H1 (cell line): ENCODE measurements around the gene FOXRED1. TPM values are rescaled to one million over a fixed set of nuclear protein-coding genes. Genes with fewer than 3 reads are reported as not detected.

Experiments
- BRCA1 ChIP-seq: IDR thresholded peaks from 2 replicates; pipeline ENCODE4 v1.6.1; 2012; ENCODE audit warnings: low read depth, low read length, improper control_type of control experiment
- EP300 ChIP-seq, 2 experiments: IDR thresholded peaks; 1 replicate in 1 of 2; 2 replicates in 1 of 2; pipeline ENCODE4 v1.6.1; 2011 to 2012; ENCODE audit warnings: low read depth in 2 of 2, low read length in 2 of 2, mild to moderate bottlenecking in 2 of 2, borderline replicate concordance in 1 of 2, inconsistent platforms in 1 of 2, moderate library complexity in 1 of 2
- NRF1 ChIP-seq: IDR thresholded peaks from 2 replicates; pipeline ENCODE4 v1.6.1; 2011; ENCODE audit warnings: mild to moderate bottlenecking, low read depth, low read length, improper control_type of control experiment
- POLR2AphosphoS5 ChIP-seq: IDR thresholded peaks from 2 replicates; pipeline ENCODE4 v1.6.1; 2011; ENCODE audit warnings: low read depth, low read length
- RNF2 ChIP-seq: fragments of 200-900, 300-1000 bp; sonication (generic); IDR thresholded peaks from 2 replicates; pipeline ENCODE4 v1.7.1; 2016; ENCODE audit warnings: borderline replicate concordance, low read depth, mild to moderate bottlenecking, antibody characterized with exemption, low read length; ENCODE audit not compliant: poor library complexity, severe bottlenecking; ENCODE audit errors: missing control alignments
- SIN3A ChIP-seq, 2 experiments: IDR thresholded peaks in 1 of 2; conservative IDR thresholded peaks in 1 of 2; 2 replicates each; pipeline ENCODE4 v1.6.1; 2011 to 2012; ENCODE audit warnings: low read length in 2 of 2, improper control_type of control experiment in 1 of 2, low read depth in 1 of 2, mild to moderate bottlenecking in 1 of 2
- SRF ChIP-seq: IDR thresholded peaks from 2 replicates; pipeline ENCODE4 v1.6.1; 2011; ENCODE audit warnings: mild to moderate bottlenecking, low read depth, low read length, moderate library complexity
- TEAD4 ChIP-seq: IDR thresholded peaks from 2 replicates; pipeline ENCODE4 v1.6.1; 2012; ENCODE audit warnings: low read depth, low read length, inconsistent platforms, mixed read lengths
- polyA plus RNA-seq, 7 experiments: library from polyadenylated mRNA; depleted of rRNA in 3 of 7; stranded (reverse) in 5 of 7; unstranded in 2 of 7; fragments of >200 nt in 5 of 7; fragments of 200-250 nt in 2 of 7; gene quantifications; 1 replicate in 5 of 7; 2 replicates in 1 of 7; 4 replicates in 1 of 7; pipeline versions ENCODE4 v1.2.1 to v1.2.3, GENCODE V29; 2011 to 2013; ENCODE audit warnings: missing spikeins in 2 of 7, mixed read lengths in 2 of 7
- total RNA-seq: library from RNA; stranded (reverse); fragmentation: NEBNext Ultra II Directional; extraction: Animal tissue kit (Norgen Biotek cat#: 25700); gene quantifications from 2 replicates; pipeline ENCODE4 v1.2.1, GENCODE V29; 2021
- TF ChIP-seq, protein P1 (sequence below): fragments of 300-600 bp; sonication (generic); IDR thresholded peaks from 2 replicates; pipeline ENCODE4 v1.7.1; 2012; ENCODE audit warnings: low read length, moderate library complexity, mild to moderate bottlenecking, inconsistent platforms; ENCODE audit not compliant: insufficient replicate concordance
- TF ChIP-seq, protein P2 (sequence below): IDR thresholded peaks from 2 replicates; pipeline ENCODE4 v1.6.1; 2011; ENCODE audit warnings: low read length, improper control_type of control experiment

Gene FOXRED1
- total and polyA plus RNA-seq, 2 of the 8 experiments (the other 6 are each of a cell fraction or from before 2014, with no cell fraction given): 48.8 to 99.4 TPM

DNA sequence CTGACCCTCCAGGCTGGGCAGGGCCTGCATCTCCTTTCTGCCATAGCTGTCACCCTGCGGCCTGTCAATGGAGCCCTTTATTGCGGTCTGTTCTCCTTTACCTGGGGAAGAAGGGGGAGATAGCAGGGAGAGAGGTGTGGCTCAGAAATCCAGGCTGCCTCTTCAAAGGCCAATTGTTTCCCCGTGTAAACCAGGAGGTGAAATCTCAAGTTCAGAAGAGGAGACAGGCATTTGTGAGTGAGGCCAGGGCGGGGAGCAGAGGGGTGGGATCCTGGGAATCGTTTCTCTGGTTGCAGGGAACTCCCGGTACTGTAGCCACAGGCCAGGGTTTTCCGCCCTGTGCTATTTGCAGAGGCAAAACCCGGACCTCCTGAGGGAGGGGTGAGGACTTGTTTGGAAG, 44.0 kb downstream of the FOXRED1 start (continued):
- TF ChIP-seq, protein P1, sequence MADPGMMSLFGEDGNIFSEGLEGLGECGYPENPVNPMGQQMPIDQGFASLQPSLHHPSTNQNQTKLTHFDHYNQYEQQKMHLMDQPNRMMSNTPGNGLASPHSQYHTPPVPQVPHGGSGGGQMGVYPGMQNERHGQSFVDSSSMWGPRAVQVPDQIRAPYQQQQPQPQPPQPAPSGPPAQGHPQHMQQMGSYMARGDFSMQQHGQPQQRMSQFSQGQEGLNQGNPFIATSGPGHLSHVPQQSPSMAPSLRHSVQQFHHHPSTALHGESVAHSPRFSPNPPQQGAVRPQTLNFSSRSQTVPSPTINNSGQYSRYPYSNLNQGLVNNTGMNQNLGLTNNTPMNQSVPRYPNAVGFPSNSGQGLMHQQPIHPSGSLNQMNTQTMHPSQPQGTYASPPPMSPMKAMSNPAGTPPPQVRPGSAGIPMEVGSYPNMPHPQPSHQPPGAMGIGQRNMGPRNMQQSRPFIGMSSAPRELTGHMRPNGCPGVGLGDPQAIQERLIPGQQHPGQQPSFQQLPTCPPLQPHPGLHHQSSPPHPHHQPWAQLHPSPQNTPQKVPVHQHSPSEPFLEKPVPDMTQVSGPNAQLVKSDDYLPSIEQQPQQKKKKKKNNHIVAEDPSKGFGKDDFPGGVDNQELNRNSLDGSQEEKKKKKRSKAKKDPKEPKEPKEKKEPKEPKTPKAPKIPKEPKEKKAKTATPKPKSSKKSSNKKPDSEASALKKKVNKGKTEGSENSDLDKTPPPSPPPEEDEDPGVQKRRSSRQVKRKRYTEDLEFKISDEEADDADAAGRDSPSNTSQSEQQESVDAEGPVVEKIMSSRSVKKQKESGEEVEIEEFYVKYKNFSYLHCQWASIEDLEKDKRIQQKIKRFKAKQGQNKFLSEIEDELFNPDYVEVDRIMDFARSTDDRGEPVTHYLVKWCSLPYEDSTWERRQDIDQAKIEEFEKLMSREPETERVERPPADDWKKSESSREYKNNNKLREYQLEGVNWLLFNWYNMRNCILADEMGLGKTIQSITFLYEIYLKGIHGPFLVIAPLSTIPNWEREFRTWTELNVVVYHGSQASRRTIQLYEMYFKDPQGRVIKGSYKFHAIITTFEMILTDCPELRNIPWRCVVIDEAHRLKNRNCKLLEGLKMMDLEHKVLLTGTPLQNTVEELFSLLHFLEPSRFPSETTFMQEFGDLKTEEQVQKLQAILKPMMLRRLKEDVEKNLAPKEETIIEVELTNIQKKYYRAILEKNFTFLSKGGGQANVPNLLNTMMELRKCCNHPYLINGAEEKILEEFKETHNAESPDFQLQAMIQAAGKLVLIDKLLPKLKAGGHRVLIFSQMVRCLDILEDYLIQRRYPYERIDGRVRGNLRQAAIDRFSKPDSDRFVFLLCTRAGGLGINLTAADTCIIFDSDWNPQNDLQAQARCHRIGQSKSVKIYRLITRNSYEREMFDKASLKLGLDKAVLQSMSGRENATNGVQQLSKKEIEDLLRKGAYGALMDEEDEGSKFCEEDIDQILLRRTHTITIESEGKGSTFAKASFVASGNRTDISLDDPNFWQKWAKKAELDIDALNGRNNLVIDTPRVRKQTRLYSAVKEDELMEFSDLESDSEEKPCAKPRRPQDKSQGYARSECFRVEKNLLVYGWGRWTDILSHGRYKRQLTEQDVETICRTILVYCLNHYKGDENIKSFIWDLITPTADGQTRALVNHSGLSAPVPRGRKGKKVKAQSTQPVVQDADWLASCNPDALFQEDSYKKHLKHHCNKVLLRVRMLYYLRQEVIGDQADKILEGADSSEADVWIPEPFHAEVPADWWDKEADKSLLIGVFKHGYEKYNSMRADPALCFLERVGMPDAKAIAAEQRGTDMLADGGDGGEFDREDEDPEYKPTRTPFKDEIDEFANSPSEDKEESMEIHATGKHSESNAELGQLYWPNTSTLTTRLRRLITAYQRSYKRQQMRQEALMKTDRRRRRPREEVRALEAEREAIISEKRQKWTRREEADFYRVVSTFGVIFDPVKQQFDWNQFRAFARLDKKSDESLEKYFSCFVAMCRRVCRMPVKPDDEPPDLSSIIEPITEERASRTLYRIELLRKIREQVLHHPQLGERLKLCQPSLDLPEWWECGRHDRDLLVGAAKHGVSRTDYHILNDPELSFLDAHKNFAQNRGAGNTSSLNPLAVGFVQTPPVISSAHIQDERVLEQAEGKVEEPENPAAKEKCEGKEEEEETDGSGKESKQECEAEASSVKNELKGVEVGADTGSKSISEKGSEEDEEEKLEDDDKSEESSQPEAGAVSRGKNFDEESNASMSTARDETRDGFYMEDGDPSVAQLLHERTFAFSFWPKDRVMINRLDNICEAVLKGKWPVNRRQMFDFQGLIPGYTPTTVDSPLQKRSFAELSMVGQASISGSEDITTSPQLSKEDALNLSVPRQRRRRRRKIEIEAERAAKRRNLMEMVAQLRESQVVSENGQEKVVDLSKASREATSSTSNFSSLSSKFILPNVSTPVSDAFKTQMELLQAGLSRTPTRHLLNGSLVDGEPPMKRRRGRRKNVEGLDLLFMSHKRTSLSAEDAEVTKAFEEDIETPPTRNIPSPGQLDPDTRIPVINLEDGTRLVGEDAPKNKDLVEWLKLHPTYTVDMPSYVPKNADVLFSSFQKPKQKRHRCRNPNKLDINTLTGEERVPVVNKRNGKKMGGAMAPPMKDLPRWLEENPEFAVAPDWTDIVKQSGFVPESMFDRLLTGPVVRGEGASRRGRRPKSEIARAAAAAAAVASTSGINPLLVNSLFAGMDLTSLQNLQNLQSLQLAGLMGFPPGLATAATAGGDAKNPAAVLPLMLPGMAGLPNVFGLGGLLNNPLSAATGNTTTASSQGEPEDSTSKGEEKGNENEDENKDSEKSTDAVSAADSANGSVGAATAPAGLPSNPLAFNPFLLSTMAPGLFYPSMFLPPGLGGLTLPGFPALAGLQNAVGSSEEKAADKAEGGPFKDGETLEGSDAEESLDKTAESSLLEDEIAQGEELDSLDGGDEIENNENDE: no peak
- no peak for TF ChIP-seq SRF
- no peak for TF ChIP-seq POLR2AphosphoS5
- TF ChIP-seq SIN3A (conservative IDR thresholded peaks at IDR 0.05 in 1 of 2, IDR thresholded peaks at IDR 0.05 in 1 of 2; ENCODE audit: low read depth in 1 of 2, low read length in 2 of 2): no peak
- no peak for TF ChIP-seq TEAD4
- no peak for TF ChIP-seq NRF1
- no peak for TF ChIP-seq BRCA1
- TF ChIP-seq EP300 (IDR thresholded peaks at IDR 0.05; ENCODE audit: borderline replicate concordance in 1 of 2, low read depth in 2 of 2, low read length in 2 of 2): no peak
- TF ChIP-seq RNF2: no peak
- TF ChIP-seq, protein P2, sequence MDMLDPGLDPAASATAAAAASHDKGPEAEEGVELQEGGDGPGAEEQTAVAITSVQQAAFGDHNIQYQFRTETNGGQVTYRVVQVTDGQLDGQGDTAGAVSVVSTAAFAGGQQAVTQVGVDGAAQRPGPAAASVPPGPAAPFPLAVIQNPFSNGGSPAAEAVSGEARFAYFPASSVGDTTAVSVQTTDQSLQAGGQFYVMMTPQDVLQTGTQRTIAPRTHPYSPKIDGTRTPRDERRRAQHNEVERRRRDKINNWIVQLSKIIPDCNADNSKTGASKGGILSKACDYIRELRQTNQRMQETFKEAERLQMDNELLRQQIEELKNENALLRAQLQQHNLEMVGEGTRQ: no peak
